Activated CD4-positive, CD25-positive, alpha-beta regulatory T cell (primary cell): Measurements from ENCODE around the gene SLC16A10.
"Not testable (repeated sequence)": the region's sequence is repeated elsewhere in the genome, so short reads cannot be mapped to it uniquely, and the experiment has no call there.

Experiments used
- DNase-seq, 4 experiments: peaks; one replicate each; lab custom pipeline; 2025; lab: John Stamatoyannopoulos, UW

The SLC16A10 gene

GRCh38 chr6:111187874-111188273 is 100.6 kb downstream of the SLC16A10 start:
- no peak for DNase-seq

- DNase-seq: not testable (repeated sequence)
These were observed 102.4 kb downstream of the SLC16A10 start for GRCh38 chr6:111189666-111190210.

GRCh38 chr6:111190637-111191036 is 103.3 kb downstream of the SLC16A10 start:
- no peak for DNase-seq

- DNase-seq: not testable (repeated sequence)
These were observed 103.8 kb downstream of the SLC16A10 start for GRCh38 chr6:111191136-111191535.

GRCh38 chr6:111192911-111193555 is 105.7 kb downstream of the SLC16A10 start:
- DNase-seq: no peak

GRCh38 chr6:111195656-111196055 is 108.4 kb downstream of the SLC16A10 start:
- no peak for DNase-seq

- no peak for DNase-seq
These were observed 111.5 kb downstream of the SLC16A10 start for GRCh38 chr6:111198841-111199240.

GRCh38 chr6:111199935-111200334 is 112.6 kb downstream of the SLC16A10 start:
- DNase-seq: no peak

- no peak for DNase-seq
These were observed 113.3 kb downstream of the SLC16A10 start for GRCh38 chr6:111200350-111201243.

GRCh38 chr6:111201244-111201554 is 113.9 kb downstream of the SLC16A10 start:
- DNase-seq: no peak

GRCh38 chr6:111201764-111202163 is 114.5 kb downstream of the SLC16A10 start:
- no peak for DNase-seq

- DNase-seq: not testable (repeated sequence)
These were observed 116.2 kb downstream of the SLC16A10 start for GRCh38 chr6:111203539-111203938.

- DNase-seq: no peak
These were observed 117.0 kb downstream of the SLC16A10 start for GRCh38 chr6:111204305-111204704.

- DNase-seq: no peak
These were observed 117.6 kb downstream of the SLC16A10 start for GRCh38 chr6:111204881-111205280.

GRCh38 chr6:111205502-111205901 is 118.2 kb downstream of the SLC16A10 start:
- DNase-seq: no peak

GRCh38 chr6:111207141-111207858 is 120.0 kb downstream of the SLC16A10 start:
- no peak for DNase-seq

- no peak for DNase-seq
These were observed 121.6 kb downstream of the SLC16A10 start for GRCh38 chr6:111208933-111209332.

GRCh38 chr6:111210194-111210728 is 123.0 kb downstream of the SLC16A10 start:
- DNase-seq: no peak

- no peak for DNase-seq
These were observed 124.2 kb downstream of the SLC16A10 start for GRCh38 chr6:111211411-111212030.

GRCh38 chr6:111212625-111213024 is 125.3 kb downstream of the SLC16A10 start:
- DNase-seq: no peak

GRCh38 chr6:111215131-111215530 is 127.8 kb downstream of the SLC16A10 start:
- DNase-seq: no peak

- DNase-seq: no peak
These were observed 132.5 kb downstream of the SLC16A10 start for GRCh38 chr6:111219785-111220184.
